ENCODE measurements around the gene MNX1. TPM values are rescaled to one million over a fixed set of nuclear protein-coding genes. Genes with fewer than 3 reads are reported as not detected.

MNX1 gene
- total RNA-seq, 2 experiments from 2014 or later, result 4.4 to 4.7 TPM

DNA sequence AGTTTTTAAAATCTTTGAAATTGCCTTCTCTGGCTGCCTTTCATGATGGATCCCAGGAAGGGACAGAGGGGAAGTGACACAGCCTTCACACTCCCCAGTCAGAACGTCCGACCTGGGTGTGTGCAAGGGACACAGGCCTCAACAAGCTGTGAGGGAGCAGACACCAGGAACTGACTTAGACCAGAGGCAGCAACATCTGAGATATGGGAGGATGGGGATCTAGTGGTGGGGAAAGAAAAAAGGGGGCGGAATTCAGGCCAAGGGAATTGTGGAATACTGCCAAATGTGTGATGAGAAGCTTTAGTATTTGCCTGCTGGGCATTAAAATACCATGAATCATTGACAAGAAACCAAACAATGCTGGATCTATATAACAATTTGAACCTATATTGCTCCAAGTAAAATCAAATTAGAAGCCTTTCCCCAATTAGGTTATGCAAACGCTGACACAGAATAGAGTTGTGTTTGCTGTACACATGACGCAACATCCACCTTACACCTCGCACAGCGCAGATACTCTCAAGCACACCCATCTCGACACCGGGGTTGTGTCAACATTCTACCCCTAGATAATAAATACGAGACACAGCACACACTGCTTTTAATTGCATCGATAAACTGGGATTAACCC, 17.2 kb upstream of the MNX1 start:
- no peak overlapping the region for H3K4me3 ChIP-seq (ENCODE audit: low read depth, low read length, poor library complexity, severe bottlenecking)
- H3K36me3 ChIP-seq (ENCODE audit: insufficient read depth, low read length), result no peaks in the 10 kb centered on the region
- no peak overlapping the region for H3K4me2 ChIP-seq (ENCODE audit: low read length)
- no peaks in the 10 kb centered on the region for H3K9me3 ChIP-seq (ENCODE audit: low read length)
- H2AFZ ChIP-seq (ENCODE audit: low read length), result no peak overlapping the region
- POLR2A ChIA-PET, result interaction anchor here (0.5 kb wide), 1 partner anchor 247 kb away, joined by 3 read pairs; no protein-coding TSS in a partner anchor
- BruUV-seq (replicated peaks), result no TSS peak
- H4K20me1 ChIP-seq (ENCODE audit: insufficient read depth, low read length), result no peaks in the 10 kb centered on the region
- no peaks in the 10 kb centered on the region for H3K9me2 ChIP-seq (ENCODE audit: insufficient read depth, low read length)
- TF ChIP-seq, protein P1, sequence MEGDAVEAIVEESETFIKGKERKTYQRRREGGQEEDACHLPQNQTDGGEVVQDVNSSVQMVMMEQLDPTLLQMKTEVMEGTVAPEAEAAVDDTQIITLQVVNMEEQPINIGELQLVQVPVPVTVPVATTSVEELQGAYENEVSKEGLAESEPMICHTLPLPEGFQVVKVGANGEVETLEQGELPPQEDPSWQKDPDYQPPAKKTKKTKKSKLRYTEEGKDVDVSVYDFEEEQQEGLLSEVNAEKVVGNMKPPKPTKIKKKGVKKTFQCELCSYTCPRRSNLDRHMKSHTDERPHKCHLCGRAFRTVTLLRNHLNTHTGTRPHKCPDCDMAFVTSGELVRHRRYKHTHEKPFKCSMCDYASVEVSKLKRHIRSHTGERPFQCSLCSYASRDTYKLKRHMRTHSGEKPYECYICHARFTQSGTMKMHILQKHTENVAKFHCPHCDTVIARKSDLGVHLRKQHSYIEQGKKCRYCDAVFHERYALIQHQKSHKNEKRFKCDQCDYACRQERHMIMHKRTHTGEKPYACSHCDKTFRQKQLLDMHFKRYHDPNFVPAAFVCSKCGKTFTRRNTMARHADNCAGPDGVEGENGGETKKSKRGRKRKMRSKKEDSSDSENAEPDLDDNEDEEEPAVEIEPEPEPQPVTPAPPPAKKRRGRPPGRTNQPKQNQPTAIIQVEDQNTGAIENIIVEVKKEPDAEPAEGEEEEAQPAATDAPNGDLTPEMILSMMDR (conservative IDR thresholded peaks at IDR 0.05; ENCODE audit: low read length), result no peak
- TF ChIP-seq EZH2phosphoT487 (IDR thresholded peaks at IDR 0.05; ENCODE audit: borderline replicate concordance, low read depth, low read length), result no peak
- DNase-seq (ENCODE audit: low spot score), result no peak
- H3K4me1 ChIP-seq (ENCODE audit: insufficient read depth, low read length, poor library complexity, severe bottlenecking), result no peaks in the 10 kb centered on the region
- CTCF ChIA-PET (ENCODE audit: unreplicated experiment), result no interaction called here
- intact Hi-C loops (cut with micrococcal nuclease; ENCODE audit: unreplicated experiment), result no loop called here
- H3K79me2 ChIP-seq (ENCODE audit: insufficient read depth, low read depth, low read length), result no peaks in the 10 kb centered on the region
- H3K27ac ChIP-seq (ENCODE audit: low read depth, low read length, poor library complexity, severe bottlenecking), result no peak overlapping the region

DNA sequence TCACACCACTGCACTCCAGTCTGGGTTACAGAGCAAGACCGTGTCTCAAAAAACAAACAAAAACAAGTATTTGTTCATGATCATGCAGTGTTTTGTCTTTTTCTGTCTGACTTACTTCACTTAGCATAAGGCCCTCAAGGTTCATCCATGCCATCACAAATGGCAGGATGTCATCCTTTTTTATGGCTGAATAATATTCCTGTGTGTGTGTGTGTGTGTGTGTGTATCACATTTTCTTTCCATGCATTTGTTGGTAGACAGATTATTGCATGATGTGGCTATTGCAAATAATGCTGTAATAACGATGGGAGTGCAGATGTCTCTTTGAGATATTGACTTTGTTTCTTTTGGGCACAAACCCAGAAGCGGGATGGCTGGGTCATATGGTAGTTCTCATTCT, 14.3 kb upstream of the MNX1 start:
- Histone ChIP-seq H3K4me1 (ENCODE audit: insufficient read depth, low read length, poor library complexity, severe bottlenecking) (no peaks in the 10 kb centered on the region), H3K27ac (ENCODE audit: low read depth, low read length, poor library complexity, severe bottlenecking) (no peak overlapping the region), H3K9me2 (ENCODE audit: insufficient read depth, low read length) (no peaks in the 10 kb centered on the region), H2AFZ (ENCODE audit: low read length) (no peak overlapping the region), H3K79me2 (ENCODE audit: insufficient read depth, low read depth, low read length) (no peaks in the 10 kb centered on the region), H3K4me3 (ENCODE audit: low read depth, low read length, poor library complexity, severe bottlenecking) (no peak overlapping the region), H3K36me3 (ENCODE audit: insufficient read depth, low read length) (no peaks in the 10 kb centered on the region), H4K20me1 (ENCODE audit: insufficient read depth, low read length) (no peaks in the 10 kb centered on the region), H3K4me2 (ENCODE audit: low read length) (no peak overlapping the region), H3K9me3 (ENCODE audit: low read length) (no peaks in the 10 kb centered on the region)
- CTCF ChIA-PET (ENCODE audit: unreplicated experiment), result no interaction called here
- POLR2A ChIA-PET, result no interaction called here
- DNase-seq (ENCODE audit: low spot score), result no peak
- intact Hi-C loops (cut with micrococcal nuclease; ENCODE audit: unreplicated experiment), result no loop called here
- TF ChIP-seq, protein P1 (conservative IDR thresholded peaks at IDR 0.05; ENCODE audit: low read length), result no peak
- no peak for TF ChIP-seq EZH2phosphoT487 (IDR thresholded peaks at IDR 0.05; ENCODE audit: borderline replicate concordance, low read depth, low read length)
- BruUV-seq (replicated peaks), result no TSS peak

DNA sequence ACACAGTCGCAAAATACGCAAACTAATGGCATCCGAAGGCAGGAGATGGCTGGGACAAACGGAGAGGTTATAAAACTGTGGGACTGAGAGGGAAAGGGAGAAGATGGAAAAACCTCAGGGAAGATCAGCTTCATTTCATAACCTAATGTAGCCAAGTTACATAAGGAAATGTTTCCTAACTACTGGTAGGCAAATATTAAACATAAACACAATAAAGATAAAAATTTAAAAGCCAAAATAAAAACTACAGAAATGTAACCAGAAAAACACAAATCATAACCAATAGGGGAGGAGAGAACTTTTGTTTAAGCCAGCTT, 13.1 kb upstream of the MNX1 start:
- DNase-seq (ENCODE audit: low spot score), result no peak
- no TSS peak for BruUV-seq (replicated peaks)
- no peaks in the 10 kb centered on the region for H3K36me3 ChIP-seq (ENCODE audit: insufficient read depth, low read length)
- POLR2A ChIA-PET, result no interaction called here
- H3K27ac ChIP-seq (ENCODE audit: low read depth, low read length, poor library complexity, severe bottlenecking), result no peak overlapping the region
- CTCF ChIA-PET (ENCODE audit: unreplicated experiment), result no interaction called here
- TF ChIP-seq, protein P1 (conservative IDR thresholded peaks at IDR 0.05; ENCODE audit: low read length), result no peak
- no peak for TF ChIP-seq EZH2phosphoT487 (IDR thresholded peaks at IDR 0.05; ENCODE audit: borderline replicate concordance, low read depth, low read length)
- H3K4me1 ChIP-seq (ENCODE audit: insufficient read depth, low read length, poor library complexity, severe bottlenecking), result no peaks in the 10 kb centered on the region
- H3K4me3 ChIP-seq (ENCODE audit: low read depth, low read length, poor library complexity, severe bottlenecking), result no peak overlapping the region
- no peaks in the 10 kb centered on the region for H3K9me2 ChIP-seq (ENCODE audit: insufficient read depth, low read length)
- intact Hi-C loops (cut with micrococcal nuclease; ENCODE audit: unreplicated experiment), result no loop called here
- no peaks in the 10 kb centered on the region for H3K9me3 ChIP-seq (ENCODE audit: low read length)
- no peaks in the 10 kb centered on the region for H4K20me1 ChIP-seq (ENCODE audit: insufficient read depth, low read length)
- H3K4me2 ChIP-seq (ENCODE audit: low read length), result no peak overlapping the region
- no peaks in the 10 kb centered on the region for H3K79me2 ChIP-seq (ENCODE audit: insufficient read depth, low read depth, low read length)
- no peak overlapping the region for H2AFZ ChIP-seq (ENCODE audit: low read length)

Data from OCI-LY7 (cell line).